H1 (cell line): ENCODE results near the gene APBA2. TPM values are rescaled to one million over a fixed set of nuclear protein-coding genes. Genes with fewer than 3 reads are reported as not detected.

Source experiments
- CBX8 ChIP-seq: fragments of 300-800, 300-1000 bp; sonication (generic); IDR thresholded peaks from 2 replicates; pipeline ENCODE4 v1.7.1; 2016; ENCODE audit warnings: low read depth, low read length, borderline replicate concordance
- CREB1 ChIP-seq: IDR thresholded peaks from 2 replicates; pipeline ENCODE4 v1.6.1; 2012; ENCODE audit warnings: inconsistent platforms
- HDAC2 ChIP-seq, 2 experiments: fragments of 300-600 bp in 1 of 2; sonication (generic) in 1 of 2; IDR thresholded peaks; 2 replicates each; pipeline ENCODE4 v1.6.1; 2011 to 2012; ENCODE audit warnings: low read depth in 2 of 2, low read length in 2 of 2, mild to moderate bottlenecking in 2 of 2, moderate library complexity in 2 of 2, borderline replicate concordance in 1 of 2, inconsistent platforms in 1 of 2
- KDM5A ChIP-seq: fragments of 200-600 bp; IDR thresholded peaks from 2 replicates; pipeline ENCODE4 v1.7.1; 2012; ENCODE audit warnings: mild to moderate bottlenecking, low read length, inconsistent platforms, mixed read lengths
- POLR2A ChIP-seq, 2 experiments: IDR thresholded peaks; 1 replicate in 1 of 2; 2 replicates in 1 of 2; pipeline ENCODE4 v1.6.1; 2011; ENCODE audit warnings: low read depth in 2 of 2, low read length in 2 of 2, mild to moderate bottlenecking in 2 of 2; ENCODE audit errors: control extremely low read depth in 1 of 2
- SIX5 ChIP-seq: IDR thresholded peaks from 2 replicates; pipeline ENCODE4 v1.6.1; 2011; ENCODE audit warnings: mild to moderate bottlenecking, low read depth, low read length
- SRF ChIP-seq: IDR thresholded peaks from 2 replicates; pipeline ENCODE4 v1.6.1; 2011; ENCODE audit warnings: mild to moderate bottlenecking, low read depth, low read length, moderate library complexity
- TCF12 ChIP-seq: IDR thresholded peaks from 2 replicates; pipeline ENCODE4 v1.6.1; 2011; ENCODE audit warnings: low read depth, mild to moderate bottlenecking, low read length
- TEAD4 ChIP-seq: IDR thresholded peaks from 2 replicates; pipeline ENCODE4 v1.6.1; 2012; ENCODE audit warnings: low read depth, low read length, inconsistent platforms, mixed read lengths
- YY1 ChIP-seq: IDR thresholded peaks from 2 replicates; pipeline ENCODE4 v1.6.1; 2011; ENCODE audit warnings: low read depth, mild to moderate bottlenecking, low read length
- polyA plus RNA-seq, 7 experiments: library from polyadenylated mRNA; depleted of rRNA in 3 of 7; stranded (reverse) in 5 of 7; unstranded in 2 of 7; fragments of >200 nt in 5 of 7; fragments of 200-250 nt in 2 of 7; gene quantifications; 1 replicate in 5 of 7; 2 replicates in 1 of 7; 4 replicates in 1 of 7; pipeline versions ENCODE4 v1.2.1 to v1.2.3, GENCODE V29; 2011 to 2013; ENCODE audit warnings: missing spikeins in 2 of 7, mixed read lengths in 2 of 7
- total RNA-seq: library from RNA; stranded (reverse); fragmentation: NEBNext Ultra II Directional; extraction: Animal tissue kit (Norgen Biotek cat#: 25700); gene quantifications from 2 replicates; pipeline ENCODE4 v1.2.1, GENCODE V29; 2021
- TF ChIP-seq, protein P1 (sequence below): IDR thresholded peaks from 2 replicates; pipeline ENCODE4 v1.6.1; 2012; ENCODE audit warnings: low read length, inconsistent platforms

APBA2 gene
- total and polyA plus RNA-seq, 2 of the 8 experiments (the other 6 are each of a cell fraction or from before 2014, with no cell fraction given): 15.5 to 19.0 TPM

DNA sequence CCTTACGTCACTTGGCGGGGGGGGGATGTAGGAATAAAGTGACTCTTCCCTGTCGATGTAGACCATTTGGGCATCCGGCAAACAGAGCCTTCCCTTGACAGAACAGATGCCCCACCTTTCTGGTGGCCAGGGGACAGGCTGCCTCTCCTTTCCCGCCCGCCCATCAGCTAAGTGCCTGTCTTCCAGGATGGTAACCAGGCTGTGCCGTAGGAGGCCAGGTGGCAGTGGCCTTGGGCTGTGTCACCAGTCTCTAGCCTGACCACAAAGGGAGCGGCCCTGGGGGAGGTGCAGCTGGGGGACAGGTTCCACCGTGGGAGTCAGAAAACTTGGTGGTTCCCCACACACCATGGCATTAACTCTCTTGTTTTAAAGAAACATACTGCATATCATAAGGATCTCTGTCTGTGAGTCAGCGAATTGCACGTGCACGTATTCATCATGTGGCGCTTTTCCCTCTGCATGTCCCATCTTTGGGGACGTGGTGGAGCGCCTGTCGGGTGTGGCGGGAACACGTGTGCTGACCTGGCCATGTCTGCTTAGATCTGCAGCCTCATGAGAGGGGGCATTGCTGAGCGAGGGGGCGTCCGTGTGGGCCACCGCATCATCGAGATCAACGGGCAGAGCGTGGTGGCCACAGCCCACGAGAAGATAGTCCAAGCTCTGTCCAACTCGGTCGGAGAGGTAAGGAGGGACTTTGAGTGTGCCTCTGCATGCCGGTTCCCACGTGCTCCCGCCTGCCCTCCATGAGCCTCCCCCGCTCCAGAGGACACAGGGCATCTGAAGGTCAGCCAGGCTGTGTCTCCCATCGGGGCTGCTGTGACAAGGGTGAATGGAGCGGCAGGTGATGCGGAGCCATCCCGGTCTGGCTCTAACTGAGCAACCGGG is 227.8 kb downstream of the APBA2 start (continued):
- TF ChIP-seq, protein P1, sequence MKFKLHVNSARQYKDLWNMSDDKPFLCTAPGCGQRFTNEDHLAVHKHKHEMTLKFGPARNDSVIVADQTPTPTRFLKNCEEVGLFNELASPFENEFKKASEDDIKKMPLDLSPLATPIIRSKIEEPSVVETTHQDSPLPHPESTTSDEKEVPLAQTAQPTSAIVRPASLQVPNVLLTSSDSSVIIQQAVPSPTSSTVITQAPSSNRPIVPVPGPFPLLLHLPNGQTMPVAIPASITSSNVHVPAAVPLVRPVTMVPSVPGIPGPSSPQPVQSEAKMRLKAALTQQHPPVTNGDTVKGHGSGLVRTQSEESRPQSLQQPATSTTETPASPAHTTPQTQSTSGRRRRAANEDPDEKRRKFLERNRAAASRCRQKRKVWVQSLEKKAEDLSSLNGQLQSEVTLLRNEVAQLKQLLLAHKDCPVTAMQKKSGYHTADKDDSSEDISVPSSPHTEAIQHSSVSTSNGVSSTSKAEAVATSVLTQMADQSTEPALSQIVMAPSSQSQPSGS: no peak
- TF ChIP-seq TEAD4 (no peak), POLR2A (IDR thresholded peaks at IDR 0.05; ENCODE audit: control extremely low read depth in 1 of 2, low read depth in 2 of 2, low read length in 2 of 2) (no peak), KDM5A (no peak), YY1 (no peak), SRF (no peak), TCF12 (no peak), CREB1 (no peak), CBX8 (no peak), HDAC2 (IDR thresholded peaks at IDR 0.05; ENCODE audit: borderline replicate concordance in 1 of 2, low read depth in 2 of 2, low read length in 2 of 2) (no peak), SIX5 (no peak)
